ENCODE data around the gene WDR89. TPM values are rescaled to one million over a fixed set of nuclear protein-coding genes. Genes with fewer than 3 reads are reported as not detected.
A peak's percentile ranks its signal among the peaks of the same experiment; 100 is the strongest.
"Not testable (repeated sequence)": the region's sequence is repeated elsewhere in the genome, so short reads cannot be mapped to it uniquely, and the experiment has no call there.

WDR89 gene
- 10 to 100 TPM; 21.2 to 25.5 (median 23.3) TPM for polyA plus RNA-seq (ENCODE audit: insufficient read depth in 1 of 5, insufficient read length in 5 of 5, low replicate concordance in 1 of 5)
- long read RNA-seq, donor 1, transcript WDR89-204 (1 exons, 2,935 nt) = major isoform, 19 of 21 reads
- long read RNA-seq, donor 1, partial matches to known transcripts = 0 of 21 reads
- long read RNA-seq, donor 1, other reads (novel, unspliced or antisense) = 0 of 21 reads
- long read RNA-seq, donor 2, transcript WDR89-204 (1 exons, 2,935 nt) = major isoform, 7 of 12 reads
- long read RNA-seq, donor 2, partial matches to known transcripts = 0 of 12 reads
- long read RNA-seq, donor 2, other reads (novel, unspliced or antisense) = 5 of 12 reads
- long read RNA-seq, donor 3, transcript WDR89-204 (1 exons, 2,935 nt) = major isoform, 15 of 15 reads
- long read RNA-seq, donor 3, partial matches to known transcripts = 0 of 15 reads
- long read RNA-seq, donor 3, other reads (novel, unspliced or antisense) = 0 of 15 reads
- long read RNA-seq, donor 4, transcript WDR89-204 (1 exons, 2,935 nt) = major isoform, 5 of 6 reads
- long read RNA-seq, donor 4, partial matches to known transcripts = 0 of 6 reads
- long read RNA-seq, donor 4, other reads (novel, unspliced or antisense) = 0 of 6 reads
- long read RNA-seq, donor 5, transcript WDR89-204 (1 exons, 2,935 nt) = major isoform, 12 of 39 reads
- long read RNA-seq, donor 5, partial matches to known transcripts = 19 of 39 reads
- long read RNA-seq, donor 5, other reads (novel, unspliced or antisense) = 7 of 39 reads
- long read RNA-seq, donor 6, transcript WDR89-204 (1 exons, 2,935 nt) = major isoform, 18 of 43 reads
- long read RNA-seq, donor 6, partial matches to known transcripts = 24 of 43 reads
- long read RNA-seq, donor 6, other reads (novel, unspliced or antisense) = 0 of 43 reads
- long read RNA-seq, donor 7, transcript WDR89-204 (1 exons, 2,935 nt) = major isoform, 13 of 22 reads
- long read RNA-seq, donor 7, partial matches to known transcripts = 9 of 22 reads
- long read RNA-seq, donor 7, other reads (novel, unspliced or antisense) = 0 of 22 reads
- long read RNA-seq, donor 8, transcript WDR89-204 (1 exons, 2,935 nt) = major isoform, 5 of 5 reads
- long read RNA-seq, donor 8, partial matches to known transcripts = 0 of 5 reads
- long read RNA-seq, donor 8, other reads (novel, unspliced or antisense) = 0 of 5 reads

- DNase-seq = peak; percentile 98
Observed at GRCh38 chr14:63641473-63642228, at the start of gene WDR89. WDR89 (minus strand) TSS chr14:63641871; CDS start chr14:63599942, 41,929 bp downstream.

GRCh38 chr14:63689132-63689531 lies 47.5 kb upstream of the WDR89 start:
- no peak for DNase-seq

- no peak for DNase-seq
Observed at GRCh38 chr14:63686926-63687325, 45.3 kb upstream of the WDR89 start.

GRCh38 chr14:63685401-63685800 lies 43.7 kb upstream of the WDR89 start:
- DNase-seq = no peak

GRCh38 chr14:63682727-63683593 lies 41.3 kb upstream of the WDR89 start:
- no peak for DNase-seq

- DNase-seq = no peak
Observed at GRCh38 chr14:63678536-63678935, 36.9 kb upstream of the WDR89 start.

- DNase-seq = no peak
Observed at GRCh38 chr14:63677891-63678379, 36.3 kb upstream of the WDR89 start.

- DNase-seq = no peak
Observed at GRCh38 chr14:63676615-63677014, 34.9 kb upstream of the WDR89 start.

- no peak for DNase-seq
Observed at GRCh38 chr14:63673886-63674497, 32.3 kb upstream of the WDR89 start.

- DNase-seq = no peak
Observed at GRCh38 chr14:63673255-63673654, 31.6 kb upstream of the WDR89 start.

- no peak for DNase-seq
Observed at GRCh38 chr14:63672417-63673180, 30.9 kb upstream of the WDR89 start.

- no peak for DNase-seq
Observed at GRCh38 chr14:63671987-63672386, 30.3 kb upstream of the WDR89 start.

GRCh38 chr14:63670692-63671091 lies 29.0 kb upstream of the WDR89 start:
- no peak for DNase-seq

GRCh38 chr14:63666335-63666734 lies 24.7 kb upstream of the WDR89 start:
- DNase-seq = no peak

- DNase-seq = no peak
Observed at GRCh38 chr14:63663428-63664341, 22.0 kb upstream of the WDR89 start.

- no peak for DNase-seq
Observed at GRCh38 chr14:63662776-63663175, 21.1 kb upstream of the WDR89 start.

- not testable (repeated sequence) for DNase-seq
Observed at GRCh38 chr14:63661881-63662280, 20.2 kb upstream of the WDR89 start.

- DNase-seq = no peak
Observed at GRCh38 chr14:63659726-63660125, 18.1 kb upstream of the WDR89 start.

All from right lung (tissue), 10 donors.